Measurements from ENCODE around the gene SCN8A.

DNA sequence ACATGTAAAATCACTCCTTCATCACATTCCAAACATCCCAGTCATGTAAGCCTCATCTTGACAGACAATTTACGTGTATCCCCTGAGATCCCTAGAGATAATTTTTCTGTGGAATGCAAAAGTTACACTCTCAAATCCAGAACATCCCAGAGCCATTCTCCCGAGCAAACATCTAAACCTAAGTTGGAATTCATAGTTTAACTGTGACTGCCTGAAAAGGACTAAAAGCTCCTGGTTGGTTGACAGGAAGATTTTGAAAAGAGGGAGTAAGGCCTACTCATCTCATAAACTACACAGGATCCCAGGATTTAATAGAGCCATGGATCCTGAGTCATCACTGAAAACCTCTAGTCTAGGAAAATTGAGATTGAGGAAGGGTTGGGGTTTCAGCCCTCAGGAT, 123.6 kb downstream of the SCN8A start:
- TF ChIP-seq POLR2AphosphoS5 (IDR thresholded peaks at IDR 0.05), result no peak
- TF ChIP-seq CTCF (IDR thresholded peaks at IDR 0.05), result no peak
- TF ChIP-seq POLR2A (IDR thresholded peaks at IDR 0.05), result no peak
